ENCODE results near the gene ABCB6.

Gene ABCB6

GRCh38 chr2:219245148-219245898 lies 26.6 kb upstream of the ABCB6 start, which contains the start of the genes GLB1L and STK16:
Gene GLB1L (minus strand): TSS chr2:219245444. CDS start chr2:219243573, 1,871 bp downstream.
Gene STK16 (plus strand): TSS chr2:219245479. CDS start chr2:219246000, 521 bp downstream.
- peak; percentile 63 for DNase-seq (ENCODE audit: low read depth)

DNA sequence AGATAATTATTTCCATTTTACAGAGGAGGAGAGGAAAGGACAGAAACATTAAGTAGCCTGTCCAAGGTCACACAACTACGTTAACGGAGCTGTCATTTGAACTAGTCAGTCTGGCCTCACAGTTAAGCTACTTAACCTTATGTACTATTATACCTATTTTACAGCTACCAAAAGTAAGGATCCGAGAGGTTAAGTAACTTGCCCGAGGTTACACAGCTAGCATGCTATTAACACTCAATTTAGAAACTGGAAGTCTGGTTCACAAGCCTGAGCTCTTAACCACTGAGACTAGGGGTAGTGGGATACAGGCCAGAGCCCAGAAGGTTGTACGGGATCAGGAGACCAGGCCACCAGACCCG lies 26.0 kb upstream of the ABCB6 start:
- no peak for DNase-seq (ENCODE audit: low read depth)

GRCh38 chr2:219243291-219243761 lies 24.6 kb upstream of the ABCB6 start:
- no peak for DNase-seq (ENCODE audit: low read depth)

DNA sequence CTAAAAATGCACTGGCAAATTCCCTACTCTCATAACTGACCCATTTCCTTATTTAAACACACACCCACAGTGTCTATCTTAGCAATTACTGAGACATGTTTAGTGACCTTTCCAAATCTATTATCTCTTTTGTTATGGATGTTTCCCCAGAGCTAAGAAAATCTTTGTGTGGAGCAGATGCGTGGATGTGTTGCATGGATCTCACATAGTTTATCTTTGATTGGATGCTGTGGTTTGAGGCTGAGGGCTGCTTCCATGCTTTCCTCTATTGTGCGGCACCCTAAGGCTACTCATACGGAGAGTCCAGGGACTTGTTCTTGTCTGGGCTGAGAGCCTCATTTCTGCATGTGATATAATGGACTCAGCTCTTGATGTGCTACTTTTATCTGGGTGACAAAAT lies 15.6 kb upstream of the ABCB6 start:
- DNase-seq (ENCODE audit: low read depth), result no peak

DNA sequence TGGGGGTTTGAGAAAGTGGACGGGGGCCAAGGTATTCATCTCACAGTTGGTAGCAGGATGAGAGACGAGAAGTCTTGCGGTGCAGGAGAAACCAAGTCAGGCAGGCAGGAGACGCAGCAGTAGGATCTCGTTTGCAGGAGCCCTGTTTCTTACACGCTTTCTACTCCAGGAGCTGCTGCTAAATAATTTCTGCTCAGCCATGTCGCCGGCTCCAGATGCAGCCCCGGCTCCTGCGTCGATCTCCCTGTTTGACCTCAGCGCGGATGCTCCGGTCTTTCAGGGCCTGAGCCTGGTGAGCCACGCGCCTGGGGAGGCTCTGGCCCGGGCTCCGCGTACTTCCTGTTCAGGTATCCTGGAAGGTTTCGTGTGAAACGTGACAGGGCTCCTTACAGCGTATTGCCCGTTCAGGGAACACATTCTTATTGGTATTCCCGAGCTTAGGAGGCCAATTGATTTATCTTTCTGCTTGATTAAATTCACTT lies 11.3 kb upstream of the ABCB6 start:
- no peak for DNase-seq (ENCODE audit: low read depth)

- peak; percentile 98 for DNase-seq (ENCODE audit: low read depth)
Observed at GRCh38 chr2:219229305-219230058, 10.7 kb upstream of the ABCB6 start, which contains the start of the genes ANKZF1 and ATG9A. Gene ANKZF1 (plus strand): TSS chr2:219229806. CDS start chr2:219230258, 452 bp downstream. Gene ATG9A (minus strand): TSS chr2:219229636. CDS start chr2:219228024, 1,612 bp downstream.

DNA sequence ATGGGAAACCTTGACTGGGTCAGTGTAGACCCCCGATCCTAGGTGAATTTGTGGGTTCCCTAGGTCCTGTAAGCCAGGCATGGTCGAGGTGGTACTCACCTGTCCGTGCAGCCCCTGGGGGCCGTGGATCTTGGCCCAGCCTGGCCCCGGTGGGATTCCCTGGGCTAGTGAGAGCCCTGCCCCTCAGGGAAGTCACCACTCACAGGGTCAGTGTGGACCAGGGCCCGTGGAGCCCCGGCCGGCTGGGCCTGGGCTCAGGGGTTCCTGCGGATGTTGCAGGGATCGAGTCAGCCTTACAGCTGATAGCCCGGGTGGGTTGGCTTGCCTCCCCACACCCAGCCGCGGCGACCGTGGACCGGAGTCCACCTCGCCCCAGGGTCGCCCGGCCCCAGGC lies 10.2 kb upstream of the ABCB6 start:
- no peak for DNase-seq (ENCODE audit: low read depth)

DNA sequence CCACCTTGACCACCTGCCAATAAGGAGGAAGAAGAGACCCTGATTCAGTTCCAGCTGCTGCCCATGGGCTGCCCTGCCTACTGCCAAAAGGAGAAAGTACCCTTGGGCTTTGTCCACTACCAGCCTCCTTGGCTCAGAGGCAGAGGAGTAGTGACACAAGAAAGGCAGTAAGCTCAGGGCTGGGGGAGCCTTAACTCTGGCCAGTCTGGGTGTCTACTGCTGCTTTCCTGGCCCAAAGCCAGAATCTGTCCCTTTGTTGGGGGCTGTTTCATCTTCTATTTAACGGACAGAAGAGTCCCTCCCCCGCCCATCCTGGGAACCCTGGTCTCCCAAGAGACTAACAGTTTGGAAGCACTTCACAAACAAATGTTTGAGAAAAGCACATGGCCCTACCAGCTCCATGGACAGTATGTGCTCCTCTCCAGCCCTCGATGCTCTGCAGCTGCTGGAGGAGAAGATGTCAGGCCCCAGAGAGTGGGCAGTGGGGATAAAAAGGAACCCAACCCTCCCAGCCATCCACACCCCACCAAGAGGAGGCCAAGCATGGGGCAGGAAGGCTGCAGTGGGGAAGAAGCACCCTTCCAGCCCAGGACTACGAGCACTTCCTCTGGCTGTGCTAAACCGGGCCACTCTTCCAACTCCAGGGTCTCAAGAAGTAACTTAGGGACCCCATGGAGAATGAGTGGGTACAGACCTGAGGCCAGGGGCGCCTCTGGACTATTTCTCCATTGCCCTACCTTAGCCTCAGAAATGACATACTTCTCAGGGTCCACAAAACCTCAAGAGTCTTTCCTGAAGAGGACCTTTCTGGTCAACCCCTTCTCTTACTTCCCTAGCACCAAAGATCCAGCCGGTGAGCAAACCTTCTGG lies 9.5 kb upstream of the ABCB6 start:
- DNase-seq (ENCODE audit: low read depth), result no peak

DNA sequence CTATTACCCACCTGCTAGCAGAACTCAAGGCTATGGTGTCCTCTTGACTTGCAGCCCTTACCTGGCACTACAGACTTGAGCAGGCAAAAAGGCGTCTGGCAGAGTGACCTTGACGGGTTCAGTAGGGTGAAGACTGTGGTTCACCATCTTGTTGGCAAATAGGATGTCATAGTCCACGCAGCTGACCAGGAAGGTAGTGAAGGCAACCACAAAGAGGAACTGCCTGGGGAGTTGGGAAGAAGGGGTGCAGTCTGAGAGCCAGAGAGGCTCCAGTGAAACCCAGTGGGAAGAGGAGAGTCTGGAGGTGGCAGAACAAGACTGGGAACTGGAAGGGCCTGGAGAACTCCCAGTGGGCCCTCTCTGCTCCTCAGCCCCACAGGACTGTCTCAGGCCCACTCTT lies 6.6 kb upstream of the ABCB6 start:
- DNase-seq (ENCODE audit: low read depth), result no peak

GRCh38 chr2:219223831-219224610 lies 5.3 kb upstream of the ABCB6 start:
- DNase-seq (ENCODE audit: low read depth), result no peak

- DNase-seq (ENCODE audit: low read depth), result no peak
Observed at GRCh38 chr2:219221957-219222518, 3.3 kb upstream of the ABCB6 start.

DNA sequence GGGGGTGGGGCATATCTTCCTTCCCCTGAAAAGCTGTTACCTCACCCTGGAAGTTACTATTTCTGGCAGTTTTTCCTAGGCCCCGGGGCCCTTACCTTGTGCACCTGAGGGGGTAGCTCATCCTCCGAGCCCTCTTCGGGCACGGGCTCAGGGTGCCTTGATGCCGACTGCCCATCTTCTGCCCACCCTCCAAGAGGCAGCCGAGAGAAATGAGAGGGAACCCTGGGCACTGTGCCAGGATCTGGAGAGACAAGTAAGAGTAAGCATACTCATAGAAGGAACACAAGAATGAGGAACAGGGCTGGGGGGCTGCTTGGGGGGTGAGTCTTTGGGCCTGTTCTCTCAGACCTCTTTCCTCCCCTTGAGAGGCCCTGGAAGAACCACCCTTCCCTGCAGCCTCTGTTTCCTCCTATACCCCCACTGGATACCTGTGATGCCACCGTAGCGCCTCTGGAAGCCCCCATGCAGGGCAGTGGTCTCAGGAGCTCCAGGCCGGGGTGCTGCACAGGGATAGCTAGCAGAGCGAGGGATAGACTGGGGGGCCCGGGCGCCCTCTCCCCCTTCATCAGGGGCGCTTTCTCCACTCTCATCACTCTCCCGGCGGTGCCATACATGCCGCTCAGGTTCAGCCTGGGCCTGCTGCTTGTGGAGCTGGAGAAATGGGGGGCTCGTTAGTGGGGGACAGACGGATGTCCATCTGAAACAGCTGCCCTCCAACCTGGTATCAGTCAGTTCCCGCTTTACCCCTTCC lies 2.1 kb upstream of the ABCB6 start:
- no peak for DNase-seq (ENCODE audit: low read depth)

DNA sequence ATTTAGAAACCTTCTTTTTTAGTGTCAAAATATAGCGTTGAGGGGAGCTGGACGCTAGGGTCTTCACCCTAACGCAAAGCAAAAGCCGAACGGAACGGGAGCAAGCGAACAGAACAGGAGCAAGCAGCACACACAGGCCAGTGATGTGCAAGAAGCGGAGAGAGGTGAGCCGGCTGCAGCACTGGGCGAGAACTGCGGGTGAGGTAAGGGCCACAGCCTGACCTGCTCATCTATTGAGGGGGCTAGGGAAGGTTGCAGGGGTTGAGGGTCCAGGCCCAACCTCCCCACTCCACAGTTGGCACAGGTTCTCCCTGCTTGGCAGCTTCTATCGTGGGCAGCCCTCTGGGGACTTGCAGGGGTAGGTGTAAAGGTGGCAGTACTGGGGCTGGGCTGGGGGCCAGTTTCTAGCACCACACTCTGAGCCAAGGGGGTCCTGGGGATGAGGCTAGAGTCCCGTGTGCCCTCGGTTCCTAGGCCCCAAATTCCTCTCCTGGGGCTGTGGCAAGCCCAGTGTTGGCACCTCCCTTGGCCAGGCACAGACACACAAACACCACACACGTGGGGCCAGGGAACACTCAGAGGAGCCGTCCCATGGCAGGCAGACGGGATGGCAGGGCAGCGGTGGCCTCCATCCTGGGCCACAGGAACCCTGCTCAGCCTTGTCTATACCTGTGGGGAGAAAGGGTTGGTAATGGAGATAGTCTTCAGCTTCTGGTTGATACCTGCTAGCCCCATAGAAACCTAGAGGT lies 1.2 kb upstream of the ABCB6 start:
- DNase-seq (ENCODE audit: low read depth), result no peak

DNA sequence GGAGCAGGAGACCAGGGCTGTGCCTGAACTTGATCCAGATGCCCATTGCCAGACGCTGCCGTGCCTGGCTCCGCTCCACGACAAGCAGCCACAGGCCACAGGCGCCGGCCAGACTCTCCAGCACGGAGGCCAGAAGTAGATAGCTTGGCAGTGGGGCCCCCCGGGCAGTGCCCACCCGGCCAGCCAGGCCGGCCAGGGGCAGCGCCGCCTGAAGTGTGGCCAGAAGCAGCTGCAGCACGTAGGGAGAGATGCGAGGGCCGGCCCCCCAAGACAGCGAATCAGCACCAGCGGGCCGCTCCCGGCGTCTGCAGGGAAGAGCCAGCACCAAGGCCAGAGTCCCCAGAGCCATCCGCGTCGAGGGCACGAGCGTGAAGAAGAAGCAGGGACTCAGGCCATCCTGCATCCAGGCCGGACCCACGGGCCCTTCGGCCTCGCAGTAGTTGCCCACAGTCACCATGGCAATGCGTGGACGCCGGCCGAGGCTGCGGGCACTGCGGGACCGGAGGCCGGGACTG lies 484 bp downstream of the ABCB6 start:
- no peak for DNase-seq (ENCODE audit: low read depth)

- DNase-seq (ENCODE audit: low read depth), result no peak
Observed at GRCh38 chr2:219216535-219216915, 2.2 kb downstream of the ABCB6 start.

GRCh38 chr2:219215871-219216534 lies 2.8 kb downstream of the ABCB6 start:
- DNase-seq (ENCODE audit: low read depth), result no peak

DNA sequence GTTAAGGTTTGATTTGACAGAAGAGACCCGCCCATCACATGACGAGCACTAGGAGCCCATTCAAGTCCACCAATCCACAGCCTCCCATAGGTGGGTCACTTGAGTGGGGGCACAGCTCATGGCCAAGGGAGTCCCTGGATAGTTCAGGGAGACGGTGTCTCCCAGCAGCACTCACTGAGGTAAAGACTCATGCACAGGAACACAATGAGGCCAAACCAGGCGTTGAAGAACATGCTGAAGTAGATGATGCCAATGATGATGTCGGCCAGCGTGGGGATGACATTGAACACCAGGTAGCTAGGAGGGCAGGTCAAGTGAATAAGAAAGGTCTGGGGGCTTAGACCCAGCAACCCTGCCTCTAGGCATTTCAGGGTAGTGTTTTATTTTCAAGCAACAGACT lies 4.0 kb downstream of the ABCB6 start:
- DNase-seq (ENCODE audit: low read depth), result no peak

DNA sequence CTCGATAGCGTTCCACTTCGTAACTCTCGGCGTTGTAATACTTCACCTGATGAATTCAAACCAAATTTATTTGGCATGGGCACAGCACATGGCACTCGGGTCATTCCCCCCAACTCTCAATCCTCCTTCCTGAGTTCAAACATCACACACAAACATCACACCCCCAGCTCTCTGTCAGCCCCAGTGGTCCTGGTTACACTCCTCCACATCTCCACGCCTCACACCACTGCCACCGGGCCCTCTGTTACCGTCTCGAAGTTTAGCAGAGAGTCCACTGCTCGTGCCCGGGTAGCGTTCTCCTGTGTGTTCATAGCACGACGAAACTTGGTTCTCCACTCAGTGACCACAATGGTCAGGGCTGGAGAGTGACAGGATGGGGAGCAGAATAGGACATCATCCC lies 4.6 kb downstream of the ABCB6 start:
- no peak for DNase-seq (ENCODE audit: low read depth)

Data from T-helper 22 cell (primary cell).